Keratinocyte (primary cell): ENCODE results near the gene SLC25A52.

ENCODE experiments used
- CTCF ChIP-seq, 3 experiments: IDR thresholded peaks in 1 of 3; conservative IDR thresholded peaks in 1 of 3; optimal IDR thresholded peaks in 1 of 3; 2 replicates in 2 of 3; 3 replicates in 1 of 3; pipeline versions ENCODE3 to v1.5.1; 2011; ENCODE audit warnings: low read length in 3 of 3, mild to moderate bottlenecking in 3 of 3, moderate library complexity in 2 of 3, control low read depth in 1 of 3, inconsistent platforms in 1 of 3; ENCODE audit not compliant: insufficient read depth in 2 of 3; ENCODE audit errors: extremely low read depth in 1 of 3
- EZH2 ChIP-seq: IDR thresholded peaks from one replicate; pipeline ENCODE4 v1.6.1; 2012; ENCODE audit warnings: inconsistent platforms, mild to moderate bottlenecking, low read length, moderate library complexity

- no peak for TF ChIP-seq CTCF (optimal IDR thresholded peaks at IDR 0.05 in 1 of 3, IDR thresholded peaks at IDR 0.05 in 1 of 3, conservative IDR thresholded peaks at IDR 0.05 in 1 of 3; ENCODE audit: extremely low read depth in 1 of 3, insufficient read depth in 2 of 3, low read length in 3 of 3)
- TF ChIP-seq EZH2 = no peak
Measured at GRCh38 chr18:31798399-31798798, 37.7 kb upstream of the SLC25A52 start.
